Parathyroid adenoma (tissue), 2 donors: Measurements from ENCODE around the gene SCN5A.

Experiments
- H2AFZ ChIP-seq: fragments of 300-600 bp; sonication (generic); one replicate; pipeline ENCODE4 v1.7.0; 2017; ENCODE audit warnings: antibody characterized with exemption, mild to moderate bottlenecking
- H3K27ac ChIP-seq: fragments of 300-600 bp; sonication (generic); one replicate; pipeline ENCODE4 v1.7.0; 2017
- H3K27me3 ChIP-seq: fragments of 300-600 bp; sonication (generic); one replicate; pipeline ENCODE4 v1.7.0; 2017; ENCODE audit warnings: low read length; ENCODE audit not compliant: control insufficient read depth, insufficient read depth
- H3K36me3 ChIP-seq: fragments of 300-600 bp; sonication (generic); one replicate; pipeline ENCODE4 v1.7.0; 2017; ENCODE audit warnings: low read length; ENCODE audit not compliant: control insufficient read depth, insufficient read depth
- H3K4me1 ChIP-seq: fragments of 300-600 bp; sonication (generic); one replicate; pipeline ENCODE4 v1.7.0; 2017; ENCODE audit warnings: control low read depth
- H3K4me2 ChIP-seq: fragments of 300-600 bp; sonication (generic); one replicate; pipeline ENCODE4 v1.7.0; 2017; ENCODE audit warnings: low read length
- H3K4me3 ChIP-seq: fragments of 300-600 bp; sonication (generic); one replicate; pipeline ENCODE4 v1.7.0; 2017; ENCODE audit warnings: low read depth, low read length
- H3K79me2 ChIP-seq: fragments of 300-600 bp; sonication (generic); one replicate; pipeline ENCODE4 v1.7.0; 2017; ENCODE audit warnings: control low read depth
- H3K9ac ChIP-seq: fragments of 300-600 bp; sonication (generic); one replicate; pipeline ENCODE4 v1.7.0; 2017; ENCODE audit warnings: mild to moderate bottlenecking
- H3K9me3 ChIP-seq: fragments of 300-600 bp; sonication (generic); one replicate; pipeline ENCODE4 v1.7.0; 2017; ENCODE audit warnings: low read length; ENCODE audit not compliant: control insufficient read depth
- CTCF ChIP-seq: fragments of 300-600 bp; sonication (generic); IDR thresholded peaks from one replicate; pipeline ENCODE4 v1.7.0; 2017; ENCODE audit warnings: antibody characterized with exemption, mild to moderate bottlenecking
- donor health status: primary hyperparathyroidism.

Gene SCN5A

GRCh38 chr3:38565339-38566214, 83.9 kb downstream of the SCN5A start:
- Histone ChIP-seq H3K27me3 (no peaks in the 10 kb centered on the region), H3K27ac (no peak overlapping the region), H3K4me3 (no peak overlapping the region), H3K4me1 (no peaks in the 10 kb centered on the region), H3K79me2 (no peaks in the 10 kb centered on the region), H3K4me2 (no peak overlapping the region), H3K9me3 (no peaks in the 10 kb centered on the region), H3K36me3 (no peaks in the 10 kb centered on the region), H3K9ac (no peak overlapping the region), H2AFZ (no peak overlapping the region)
- no peak for TF ChIP-seq CTCF

GRCh38 chr3:38564631-38565338, 84.7 kb downstream of the SCN5A start:
- H3K4me2 ChIP-seq = no peak overlapping the region
- no peaks in the 10 kb centered on the region for H3K9me3 ChIP-seq
- TF ChIP-seq CTCF = no peak
- no peak overlapping the region for H3K27ac ChIP-seq
- no peak overlapping the region for H3K9ac ChIP-seq
- H3K4me1 ChIP-seq = no peaks in the 10 kb centered on the region
- no peaks in the 10 kb centered on the region for H3K27me3 ChIP-seq
- H3K4me3 ChIP-seq = no peak overlapping the region
- H3K36me3 ChIP-seq = no peaks in the 10 kb centered on the region
- H3K79me2 ChIP-seq = no peaks in the 10 kb centered on the region
- H2AFZ ChIP-seq = no peak overlapping the region

- Histone ChIP-seq H2AFZ (no peak overlapping the region), H3K4me2 (no peak overlapping the region), H3K27me3 (no peaks in the 10 kb centered on the region), H3K9ac (no peak overlapping the region), H3K9me3 (no peaks in the 10 kb centered on the region), H3K36me3 (no peaks in the 10 kb centered on the region), H3K79me2 (no peaks in the 10 kb centered on the region), H3K27ac (no peak overlapping the region), H3K4me3 (no peak overlapping the region), H3K4me1 (no peaks in the 10 kb centered on the region)
- TF ChIP-seq CTCF = no peak
These were observed 85.6 kb downstream of the SCN5A start for GRCh38 chr3:38563886-38564270.

- H3K4me3 ChIP-seq = no peak overlapping the region
- no peak for TF ChIP-seq CTCF
- no peaks in the 10 kb centered on the region for H3K79me2 ChIP-seq
- H3K27ac ChIP-seq = no peak overlapping the region
- H3K4me2 ChIP-seq = no peak overlapping the region
- no peaks in the 10 kb centered on the region for H3K27me3 ChIP-seq
- no peaks in the 10 kb centered on the region for H3K9me3 ChIP-seq
- H3K9ac ChIP-seq = no peak overlapping the region
- no peaks in the 10 kb centered on the region for H3K4me1 ChIP-seq
- no peaks in the 10 kb centered on the region for H3K36me3 ChIP-seq
- no peak overlapping the region for H2AFZ ChIP-seq
These were observed 86.2 kb downstream of the SCN5A start for GRCh38 chr3:38563070-38563885.
